Sciatic nerve (tissue), 2 donors: ENCODE measurements around the gene BUB1B. TPM values are rescaled to one million over a fixed set of nuclear protein-coding genes. Genes with fewer than 3 reads are reported as not detected.

Experiments used
- ATAC-seq: fragments of 200-7000 bp; cut with Tn5 transposase; one replicate; pipeline ENCODE4 v1.9.1; 2020; ENCODE audit warnings: mild to moderate bottlenecking, moderate library complexity
- DNase-seq: peaks from one replicate; pipeline ENCODE4 v3.0.0-alpha.2; 2020; ENCODE audit warnings: low spot score
- intact Hi-C: fragments of 100-400 bp; cut with DNase I; formaldehyde crosslinking; loops from one replicate; pipeline ENCODE4 v1.14.2; 2022
- total RNA-seq: library from RNA; stranded (reverse); fragmentation: NEBNext Ultra II Directional; extraction: Animal tissue kit (Norgen Biotek cat#: 25700); gene quantifications from one replicate; pipeline ENCODE4 v1.2.1, GENCODE V29; 2021
- donor health status: DM: no; HTN: no; CAD: no.
- donor health status: DM: no; HTN: no; CAD: no.

BUB1B gene
- total RNA-seq, 1 donor from 2014 or later: 0.67 TPM

GRCh38 chr15:40247406-40247971 is 86.6 kb downstream of the BUB1B start:
- DNase-seq (peak; percentile 42), ATAC-seq (no peak)
- intact Hi-C loops: no loop called here

- intact Hi-C loops: no loop called here
- no peak for ATAC-seq
- DNase-seq: peak; percentile 47
Measured at GRCh38 chr15:40248006-40248783, 87.3 kb downstream of the BUB1B start.

GRCh38 chr15:40249477-40250303 is 88.8 kb downstream of the BUB1B start:
- ATAC-seq (peak; percentile 33), DNase-seq (peak; percentile 50)
- intact Hi-C loops: no loop called here

- intact Hi-C loops: no loop called here
Measured at GRCh38 chr15:40250304-40250656, 89.4 kb downstream of the BUB1B start.

GRCh38 chr15:40250771-40251483 is 90.1 kb downstream of the BUB1B start:
- ATAC-seq (no peak), DNase-seq (no peak)
- intact Hi-C loops: no loop called here

More at GRCh38 chr15:40250304-40250656, 89.4 kb downstream of the BUB1B start:
- ATAC-seq (no peak), DNase-seq (peak; percentile 23)

GRCh38 chr15:40251486-40252140 is 90.7 kb downstream of the BUB1B start:
- ATAC-seq (no peak), DNase-seq (no peak)
- intact Hi-C loops: no loop called here

GRCh38 chr15:40252141-40252437 is 91.2 kb downstream of the BUB1B start:
- intact Hi-C loops: no loop called here
- ATAC-seq (no peak), DNase-seq (no peak)

GRCh38 chr15:40252438-40253166 is 91.7 kb downstream of the BUB1B start:
- intact Hi-C loops: no loop called here
- peak; percentile 25 for ATAC-seq
- no peak for DNase-seq

- ATAC-seq: peak; percentile 29
- intact Hi-C loops: no loop called here
- no peak for DNase-seq
Measured at GRCh38 chr15:40253167-40253790, 92.4 kb downstream of the BUB1B start.

- DNase-seq (no peak), ATAC-seq (no peak)
- intact Hi-C loops: no loop called here
Measured at GRCh38 chr15:40254452-40254851, 93.6 kb downstream of the BUB1B start.

GRCh38 chr15:40255033-40255432 is 94.2 kb downstream of the BUB1B start:
- DNase-seq: no peak
- intact Hi-C loops: no loop called here
- no peak for ATAC-seq

- ATAC-seq: no peak
- no peak for DNase-seq
- intact Hi-C loops: no loop called here
Measured at GRCh38 chr15:40256638-40257235, 95.9 kb downstream of the BUB1B start.

GRCh38 chr15:40257656-40258450 is 97.0 kb downstream of the BUB1B start:
- DNase-seq (no peak), ATAC-seq (no peak)
- intact Hi-C loops: no loop called here

- DNase-seq: no peak
- no peak for ATAC-seq
- intact Hi-C loops: no loop called here
Measured at GRCh38 chr15:40258544-40258943, 97.7 kb downstream of the BUB1B start.

- ATAC-seq (no peak), DNase-seq (no peak)
- intact Hi-C loops: no loop called here
Measured at GRCh38 chr15:40259021-40259420, 98.2 kb downstream of the BUB1B start.

GRCh38 chr15:40263024-40263754 is 102.3 kb downstream of the BUB1B start:
- intact Hi-C loops: no loop called here
- no peak for DNase-seq
- ATAC-seq: no peak
